Astrocyte of the cerebellum (primary cell): ENCODE measurements around the gene BANK1.

ENCODE experiments used
- DNase-seq: peaks from one replicate; pipeline ENCODE4 v3.0.0-alpha.2; 2011; ENCODE audit warnings: low read depth
- H3K4me3 ChIP-seq: 2 replicates; pipeline ENCODE4 v1.5.1; 2011; ENCODE audit warnings: mild to moderate bottlenecking, low read depth, low read length, moderate library complexity
- CTCF ChIP-seq: IDR thresholded peaks from 2 replicates; pipeline ENCODE4 v1.5.1; 2012; ENCODE audit warnings: low read length, low read depth, moderate library complexity, mild to moderate bottlenecking; ENCODE audit errors: missing control alignments
- in situ Hi-C: cut with HindIII; loops from 2 replicates; pipeline ENCODE4 v1.10.0; 2017; ENCODE audit warnings: low sequenced_read_pairs

The BANK1 gene

DNA sequence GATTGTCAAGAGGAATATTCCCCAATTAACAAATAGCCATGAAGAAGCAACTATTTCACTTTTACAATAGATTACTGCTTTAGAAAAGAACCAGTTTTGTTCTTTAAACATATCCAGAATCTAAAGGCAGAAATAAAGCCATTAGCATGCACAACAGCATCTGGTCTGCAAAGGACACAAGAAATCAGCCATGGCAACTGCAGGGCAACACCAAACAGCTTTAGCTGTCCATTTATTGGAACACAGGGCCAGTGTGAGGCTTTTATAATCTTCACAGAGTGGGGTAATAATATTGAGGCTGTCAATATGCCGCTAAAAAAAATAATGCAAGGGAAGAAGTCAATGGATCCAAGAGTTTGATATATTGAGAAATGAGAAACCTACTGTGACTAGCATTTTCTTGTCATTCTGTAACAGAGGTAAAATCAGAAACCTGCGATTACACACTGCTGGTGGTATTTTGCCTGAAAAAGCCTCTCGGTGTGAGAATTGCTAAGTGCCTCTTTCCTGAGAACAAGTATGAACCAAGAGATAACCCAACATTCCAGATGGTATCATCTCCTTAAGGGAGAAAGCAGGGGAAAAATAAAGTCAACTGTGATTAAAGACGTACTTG lies 2.7 kb upstream of the BANK1 start:
- in situ Hi-C loops, result no loop called here
- no peak for TF ChIP-seq CTCF
- no peak overlapping the region for H3K4me3 ChIP-seq
- DNase-seq, result no peak

DNA sequence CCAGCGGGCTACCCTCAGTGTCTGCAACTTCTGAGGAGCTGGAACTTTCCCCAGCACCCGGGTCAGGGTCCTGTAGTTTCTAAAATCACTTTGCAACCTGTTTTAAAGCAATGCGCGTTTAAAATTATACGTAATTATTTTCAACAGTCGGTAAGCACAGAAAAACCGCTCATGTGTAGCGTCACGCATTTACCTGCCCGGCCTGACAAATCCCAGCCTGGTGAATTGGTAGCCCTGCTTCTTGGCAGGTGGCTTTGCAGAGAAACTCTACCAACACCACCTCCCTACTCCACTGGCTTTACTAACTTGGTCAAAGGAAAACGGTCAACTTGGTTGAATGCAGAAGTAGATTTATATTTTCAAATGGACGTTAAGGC lies 640 bp downstream of the BANK1 start:
- peak overlapping the region; percentile 39 for H3K4me3 ChIP-seq
- TF ChIP-seq CTCF, result no peak
- DNase-seq, result no peak
- in situ Hi-C loops, result no loop called here

GRCh38 chr4:101792056-101792590 lies 1.6 kb downstream of the BANK1 start:
- DNase-seq, result no peak
- in situ Hi-C loops, result no loop called here
- no peak overlapping the region for H3K4me3 ChIP-seq
- no peak for TF ChIP-seq CTCF

GRCh38 chr4:101793397-101793796 lies 2.9 kb downstream of the BANK1 start:
- H3K4me3 ChIP-seq, result no peak overlapping the region
- in situ Hi-C loops, result no loop called here
- DNase-seq, result no peak
- TF ChIP-seq CTCF, result no peak

DNA sequence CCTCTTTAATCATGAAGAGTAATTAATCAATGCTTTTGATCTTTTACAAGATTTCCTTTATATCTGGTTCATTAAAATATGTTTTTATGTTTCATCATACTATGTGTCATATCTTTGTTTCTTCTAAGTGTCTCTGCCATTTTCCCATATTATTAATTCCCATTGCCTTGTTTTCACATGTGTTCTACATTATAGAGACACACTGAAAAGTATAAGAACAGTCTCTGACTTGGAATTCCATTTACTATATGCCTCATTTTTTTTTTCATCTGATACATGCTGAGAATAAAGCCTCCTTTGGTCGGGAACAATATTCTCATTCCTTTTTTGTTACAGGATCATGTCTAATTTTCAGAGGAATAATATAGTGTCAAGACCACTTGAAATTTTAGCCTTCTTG lies 4.3 kb downstream of the BANK1 start:
- in situ Hi-C loops, result no loop called here
- TF ChIP-seq CTCF, result no peak
- no peak for DNase-seq
- H3K4me3 ChIP-seq, result no peak overlapping the region

DNA sequence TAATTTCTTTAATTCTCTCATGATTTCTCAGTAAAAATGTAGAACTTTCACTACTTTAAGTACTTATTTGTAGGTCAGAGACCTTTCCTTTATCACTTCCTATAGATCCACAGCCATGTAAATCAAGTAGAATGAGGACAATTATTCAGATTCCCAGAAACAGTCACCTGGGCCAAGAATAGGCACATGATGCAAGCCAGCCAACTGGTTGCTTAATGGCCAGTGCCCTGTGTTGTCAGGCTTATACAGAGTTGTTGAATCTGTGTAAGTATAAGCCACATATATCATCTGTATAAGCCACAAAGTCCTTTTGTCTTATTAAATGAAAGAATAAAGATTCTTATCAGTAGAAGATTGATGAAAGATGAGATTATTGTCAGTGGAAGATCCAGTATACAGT lies 5.2 kb downstream of the BANK1 start:
- H3K4me3 ChIP-seq, result no peak overlapping the region
- no peak for TF ChIP-seq CTCF
- in situ Hi-C loops, result no loop called here
- no peak for DNase-seq

DNA sequence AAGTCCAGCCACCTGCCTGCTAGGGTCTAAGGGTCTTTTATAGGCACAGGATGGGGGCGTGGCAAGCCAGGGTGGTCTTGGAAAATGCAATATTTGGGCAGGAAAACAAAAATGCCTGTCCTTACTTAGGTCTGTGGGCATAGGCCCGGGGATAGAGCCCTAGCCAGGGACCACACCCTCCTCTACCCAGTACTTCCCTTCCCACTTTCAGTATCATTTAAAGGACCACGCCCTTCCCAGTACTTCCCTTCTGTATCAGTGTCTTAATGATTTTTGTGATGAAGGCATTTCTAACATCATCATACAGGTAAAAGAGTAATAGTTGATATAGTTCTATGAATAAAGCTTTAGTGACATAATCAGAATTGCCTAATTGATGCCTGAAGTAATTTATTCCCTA lies 11.4 kb downstream of the BANK1 start:
- DNase-seq, result no peak
- in situ Hi-C loops, result no loop called here
- TF ChIP-seq CTCF, result no peak
- H3K4me3 ChIP-seq, result no peak overlapping the region
